H9 (cell line): ENCODE measurements around the gene EHD4. TPM values are rescaled to one million over a fixed set of nuclear protein-coding genes. Genes with fewer than 3 reads are reported as not detected.

Source experiments
- DNase-seq: peaks from one replicate; pipeline ENCODE4 v3.0.0-alpha.2; 2017
- H2AFZ ChIP-seq: one replicate; pipeline ENCODE4 v1.6.1; 2013; ENCODE audit warnings: mild to moderate bottlenecking, low read length, control low read depth, moderate library complexity
- H2AK5ac ChIP-seq: 2 replicates; pipeline ENCODE4 v1.6.1; 2013; ENCODE audit warnings: low read length, control low read depth, mixed read lengths; ENCODE audit not compliant: insufficient read length
- H2BK120ac ChIP-seq: one replicate; pipeline ENCODE4 v1.6.1; 2013; ENCODE audit warnings: low read depth, mild to moderate bottlenecking, low read length, control low read depth, inconsistent platforms; ENCODE audit not compliant: poor library complexity, severe bottlenecking
- H2BK12ac ChIP-seq: 2 replicates; pipeline ENCODE4 v1.6.1; 2013; ENCODE audit warnings: low read length, control low read depth, mixed read lengths, low read depth; ENCODE audit not compliant: insufficient read length
- H2BK15ac ChIP-seq: 2 replicates; pipeline ENCODE4 v1.6.1; 2013; ENCODE audit warnings: low read depth, low read length, control low read depth
- H2BK20ac ChIP-seq: one replicate; pipeline ENCODE4 v1.6.1; 2013; ENCODE audit warnings: low read depth, mild to moderate bottlenecking, low read length, control low read depth, inconsistent platforms; ENCODE audit not compliant: poor library complexity, severe bottlenecking
- H2BK5ac ChIP-seq: 2 replicates; pipeline ENCODE4 v1.6.1; 2013; ENCODE audit warnings: low read length, control low read depth, mixed read lengths; ENCODE audit not compliant: insufficient read length
- H3K14ac ChIP-seq: 2 replicates; pipeline ENCODE4 v1.6.1; 2013; ENCODE audit warnings: low read length, control low read depth; ENCODE audit not compliant: insufficient read depth
- H3K18ac ChIP-seq: 2 replicates; pipeline ENCODE4 v1.6.1; 2013; ENCODE audit warnings: low read depth, mild to moderate bottlenecking, mixed read lengths, low read length, control low read depth; ENCODE audit not compliant: insufficient read length
- H3K23ac ChIP-seq: 2 replicates; pipeline ENCODE4 v1.6.1; 2013; ENCODE audit warnings: low read length, control low read depth, mixed read lengths, low read depth; ENCODE audit not compliant: insufficient read length
- H3K23me2 ChIP-seq: 2 replicates; pipeline ENCODE4 v1.6.1; 2013; ENCODE audit warnings: low read depth, mild to moderate bottlenecking, mixed read lengths, low read length, control low read depth; ENCODE audit not compliant: insufficient read length, poor library complexity, severe bottlenecking
- H3K27ac ChIP-seq: 2 replicates; pipeline ENCODE4 v1.5.1; 2013; ENCODE audit warnings: low read length, control low read depth, mixed read lengths, low read depth; ENCODE audit not compliant: insufficient read length
- H3K27me3 ChIP-seq: 2 replicates; pipeline ENCODE4 v1.6.1; 2013; ENCODE audit warnings: low read length, control low read depth, inconsistent platforms; ENCODE audit not compliant: insufficient read depth
- H3K4ac ChIP-seq: 2 replicates; pipeline ENCODE4 v1.6.1; 2013; ENCODE audit warnings: low read depth, mild to moderate bottlenecking, control low read depth, inconsistent platforms, low read length, moderate library complexity
- H3K4me1 ChIP-seq: 2 replicates; pipeline ENCODE4 v1.6.1; 2013; ENCODE audit warnings: low read length, control low read depth, inconsistent platforms; ENCODE audit not compliant: insufficient read depth
- H3K4me2 ChIP-seq: 2 replicates; pipeline ENCODE4 v1.6.1; 2013; ENCODE audit warnings: low read length, control low read depth, mixed read lengths; ENCODE audit not compliant: insufficient read length, insufficient read depth
- H3K56ac ChIP-seq: 2 replicates; pipeline ENCODE4 v1.6.1; 2013; ENCODE audit warnings: low read depth, mild to moderate bottlenecking, mixed read lengths, low read length, control low read depth; ENCODE audit not compliant: insufficient read length
- H3K79me1 ChIP-seq: 2 replicates; pipeline ENCODE4 v1.6.1; 2013; ENCODE audit warnings: low read depth, mild to moderate bottlenecking, moderate library complexity, low read length, control low read depth, inconsistent platforms; ENCODE audit not compliant: insufficient read depth, poor library complexity, severe bottlenecking
- H3K79me2 ChIP-seq: 2 replicates; pipeline ENCODE4 v1.6.1; 2013; ENCODE audit warnings: low read length, control low read depth, inconsistent platforms; ENCODE audit not compliant: insufficient read depth
- H3K9ac ChIP-seq: 2 replicates; pipeline ENCODE4 v1.6.1; 2013; ENCODE audit warnings: low read length, control low read depth, mixed read lengths; ENCODE audit not compliant: insufficient read length; ENCODE audit errors: extremely low read depth
- H3K9me3 ChIP-seq: one replicate; pipeline ENCODE4 v1.6.1; 2013; ENCODE audit warnings: low read depth, low read length, inconsistent platforms; ENCODE audit not compliant: control insufficient read depth
- H3T11ph ChIP-seq: one replicate; pipeline ENCODE4 v1.6.1; 2013; ENCODE audit warnings: mild to moderate bottlenecking, low read length, control low read depth, inconsistent platforms
- H4K20me1 ChIP-seq: one replicate; pipeline ENCODE4 v1.6.1; 2013; ENCODE audit not compliant: control insufficient read depth, insufficient read length, insufficient read depth
- H4K5ac ChIP-seq: 2 replicates; pipeline ENCODE4 v1.6.1; 2013; ENCODE audit warnings: low read depth, mild to moderate bottlenecking, mixed read lengths, low read length, control low read depth; ENCODE audit not compliant: insufficient read length
- H4K8ac ChIP-seq: replicated peaks from 2 replicates; pipeline ENCODE4 v1.6.1; 2013; ENCODE audit warnings: low read length, control low read depth, mixed read lengths, low read depth; ENCODE audit not compliant: insufficient read length
- H4K91ac ChIP-seq: 2 replicates; pipeline ENCODE4 v1.6.1; 2013; ENCODE audit warnings: low read depth, mild to moderate bottlenecking, moderate library complexity, mixed read lengths, low read length, control low read depth; ENCODE audit not compliant: insufficient read length
- H3K27ac Mint-ChIP-seq, 3 experiments: 2 replicates in 2 of 3; 3 replicates in 1 of 3; pipeline ENCODE4 v1.8.0; 2020 to 2021; ENCODE audit warnings: mixed read lengths in 3 of 3, mild to moderate bottlenecking in 1 of 3, moderate library complexity in 1 of 3
- H3K27me3 Mint-ChIP-seq: 2 replicates; pipeline ENCODE4 v1.8.0; 2021; ENCODE audit warnings: low read depth, mild to moderate bottlenecking, moderate library complexity, mixed read lengths
- H3K36me3 Mint-ChIP-seq, 3 experiments: 2 replicates in 2 of 3; 3 replicates in 1 of 3; pipeline ENCODE4 v1.8.0; 2020 to 2021; ENCODE audit warnings: low read depth in 3 of 3, mixed read lengths in 3 of 3; ENCODE audit not compliant: insufficient read depth in 1 of 3
- H3K4me1 Mint-ChIP-seq, 2 experiments: 2 replicates each; pipeline ENCODE4 v1.8.0; 2020; ENCODE audit warnings: mixed read lengths in 2 of 2
- H3K4me3 Mint-ChIP-seq, 2 experiments: 2 replicates in 1 of 2; 3 replicates in 1 of 2; pipeline ENCODE4 v1.8.0; 2020 to 2021; ENCODE audit warnings: mild to moderate bottlenecking in 2 of 2, mixed read lengths in 2 of 2, moderate library complexity in 1 of 2
- H3K9me3 Mint-ChIP-seq, 2 experiments: 2 replicates in 1 of 2; 3 replicates in 1 of 2; pipeline ENCODE4 v1.8.0; 2020; ENCODE audit warnings: mild to moderate bottlenecking in 2 of 2, mixed read lengths in 2 of 2, moderate library complexity in 1 of 2
- WGBS: extraction: QIAGEN DNeasy Blood & Tissue Kit; methylation state at CpG from one replicate; pipeline ENCODE4 v1.1.7; 2013; ENCODE audit warnings: missing lambda C conversion rate, low lambda C conversion rate, mixed read lengths; ENCODE audit not compliant: insufficient read length; ENCODE audit errors: extremely low coverage; 5-methylcytosine and 5-hydroxymethylcytosine counted together
- total RNA-seq: library from RNA; stranded (reverse); gene quantifications from 2 replicates; pipeline ENCODE4 v1.2.1, GENCODE V29; 2021
- TF ChIP-seq, protein P1 (sequence below): fragments of 200-600 bp; sonication (generic); conservative IDR thresholded peaks from 3 replicates; pipeline ENCODE4 v1.8.0; 2021; ENCODE audit warnings: antibody characterized with exemption, mild to moderate bottlenecking

EHD4 gene
- total RNA-seq, 1 experiment from 2014 or later: 22.9 TPM

DNA sequence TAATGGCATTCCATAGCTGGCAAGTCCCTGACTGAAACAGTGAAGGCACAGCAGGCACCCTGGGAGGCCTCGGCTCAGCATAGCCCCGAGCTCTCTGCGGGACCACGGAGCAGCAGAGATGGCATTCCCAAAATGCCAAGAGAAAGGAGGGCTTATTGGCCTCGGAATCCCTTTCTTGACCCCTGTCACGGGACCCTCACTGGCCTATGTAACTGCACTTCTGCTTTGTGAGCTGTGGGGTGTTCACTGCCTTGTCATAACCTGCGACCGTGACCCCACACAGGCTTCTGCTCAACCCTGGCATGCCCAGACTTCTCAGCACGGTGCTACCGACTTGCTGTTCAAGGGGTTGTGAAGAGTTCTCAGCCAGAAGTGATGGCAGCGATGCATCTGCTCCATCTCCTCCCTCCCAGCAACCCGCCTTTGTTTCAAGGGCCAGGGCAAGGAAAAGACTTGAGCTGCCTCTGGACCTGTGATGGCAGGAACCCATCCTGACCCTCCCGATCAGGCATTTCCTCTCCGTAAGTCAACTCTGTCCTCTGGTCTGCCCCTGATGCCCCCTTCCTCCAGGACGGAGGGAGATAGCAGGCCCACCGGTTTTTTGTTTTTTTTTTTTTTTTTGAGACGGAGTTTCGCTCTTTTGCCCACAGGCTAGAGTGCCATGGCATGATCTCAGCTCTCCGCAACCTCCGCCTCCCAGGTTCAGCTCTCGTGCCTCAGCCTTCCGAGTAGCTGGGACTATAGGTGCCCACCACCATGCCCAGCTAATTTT is 30.5 kb downstream of the EHD4 start:
- WGBS: no CpG with 5 or more reads among the region's 22 CpGs
- no peak overlapping the region for H2AFZ ChIP-seq
- no peak overlapping the region for H2AK5ac ChIP-seq
- H3K79me1 ChIP-seq: no peaks in the 10 kb centered on the region
- no peak overlapping the region; the same call in 1 of the 2 replicates for H3K14ac ChIP-seq
- no peak overlapping the region; a peak in 1 of 5 replicates for H3K4me3 Mint-ChIP-seq
- H3K18ac ChIP-seq: no peak overlapping the region
- no peak overlapping the region for H3K4ac ChIP-seq
- peak; percentile 48 for DNase-seq
- H3K27me3 ChIP-seq: no peaks in the 10 kb centered on the region
- no peaks in the 10 kb centered on the region for H4K20me1 ChIP-seq
- no peaks in the 10 kb centered on the region for H3K9me3 Mint-ChIP-seq
- no peaks in the 10 kb centered on the region for H3K27me3 Mint-ChIP-seq
- peaks cover 7 to 31% (median 28%) of the 10 kb centered on the region in 3 experiments; a peak in 6 of 7 replicates for H3K36me3 Mint-ChIP-seq
- no peak overlapping the region for H4K5ac ChIP-seq
- no peak overlapping the region for H3K56ac ChIP-seq
- H2BK12ac ChIP-seq: no peak overlapping the region
- no peak overlapping the region for H3K9ac ChIP-seq
- H3K27ac ChIP-seq: no peak overlapping the region
- no peak overlapping the region for H4K91ac ChIP-seq
- H3K27ac Mint-ChIP-seq: peak overlapping the region; percentile 79 to 93 (median 81); a peak in 5 of 7 replicates
- TF ChIP-seq, protein P1, sequence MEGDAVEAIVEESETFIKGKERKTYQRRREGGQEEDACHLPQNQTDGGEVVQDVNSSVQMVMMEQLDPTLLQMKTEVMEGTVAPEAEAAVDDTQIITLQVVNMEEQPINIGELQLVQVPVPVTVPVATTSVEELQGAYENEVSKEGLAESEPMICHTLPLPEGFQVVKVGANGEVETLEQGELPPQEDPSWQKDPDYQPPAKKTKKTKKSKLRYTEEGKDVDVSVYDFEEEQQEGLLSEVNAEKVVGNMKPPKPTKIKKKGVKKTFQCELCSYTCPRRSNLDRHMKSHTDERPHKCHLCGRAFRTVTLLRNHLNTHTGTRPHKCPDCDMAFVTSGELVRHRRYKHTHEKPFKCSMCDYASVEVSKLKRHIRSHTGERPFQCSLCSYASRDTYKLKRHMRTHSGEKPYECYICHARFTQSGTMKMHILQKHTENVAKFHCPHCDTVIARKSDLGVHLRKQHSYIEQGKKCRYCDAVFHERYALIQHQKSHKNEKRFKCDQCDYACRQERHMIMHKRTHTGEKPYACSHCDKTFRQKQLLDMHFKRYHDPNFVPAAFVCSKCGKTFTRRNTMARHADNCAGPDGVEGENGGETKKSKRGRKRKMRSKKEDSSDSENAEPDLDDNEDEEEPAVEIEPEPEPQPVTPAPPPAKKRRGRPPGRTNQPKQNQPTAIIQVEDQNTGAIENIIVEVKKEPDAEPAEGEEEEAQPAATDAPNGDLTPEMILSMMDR: no peak
- H2BK5ac ChIP-seq: no peak overlapping the region
- no peak overlapping the region for H2BK15ac ChIP-seq
- no peak overlapping the region for H2BK20ac ChIP-seq
- no peak overlapping the region for H3K4me2 ChIP-seq
- H3K79me2 ChIP-seq: no peaks in the 10 kb centered on the region
- H2BK120ac ChIP-seq: no peak overlapping the region
- no peaks in the 10 kb centered on the region for H3K23me2 ChIP-seq
- peaks cover 5 to 21% of the 10 kb centered on the region in 2 experiments for H3K4me1 Mint-ChIP-seq
- H3K9me3 ChIP-seq: no peaks in the 10 kb centered on the region
- no peak overlapping the region for H3K23ac ChIP-seq
- H3K4me1 ChIP-seq: no peaks in the 10 kb centered on the region
- no peak overlapping the region for H4K8ac ChIP-seq
- H3T11ph ChIP-seq: no peak overlapping the region
